ENCODE results near the gene HIF1A.
A peak's percentile ranks its signal among the peaks of the same experiment; 100 is the strongest.
"Not testable (repeated sequence)": the region's sequence is repeated elsewhere in the genome, so short reads cannot be mapped to it uniquely, and the experiment has no call there.

Gene HIF1A

DNA sequence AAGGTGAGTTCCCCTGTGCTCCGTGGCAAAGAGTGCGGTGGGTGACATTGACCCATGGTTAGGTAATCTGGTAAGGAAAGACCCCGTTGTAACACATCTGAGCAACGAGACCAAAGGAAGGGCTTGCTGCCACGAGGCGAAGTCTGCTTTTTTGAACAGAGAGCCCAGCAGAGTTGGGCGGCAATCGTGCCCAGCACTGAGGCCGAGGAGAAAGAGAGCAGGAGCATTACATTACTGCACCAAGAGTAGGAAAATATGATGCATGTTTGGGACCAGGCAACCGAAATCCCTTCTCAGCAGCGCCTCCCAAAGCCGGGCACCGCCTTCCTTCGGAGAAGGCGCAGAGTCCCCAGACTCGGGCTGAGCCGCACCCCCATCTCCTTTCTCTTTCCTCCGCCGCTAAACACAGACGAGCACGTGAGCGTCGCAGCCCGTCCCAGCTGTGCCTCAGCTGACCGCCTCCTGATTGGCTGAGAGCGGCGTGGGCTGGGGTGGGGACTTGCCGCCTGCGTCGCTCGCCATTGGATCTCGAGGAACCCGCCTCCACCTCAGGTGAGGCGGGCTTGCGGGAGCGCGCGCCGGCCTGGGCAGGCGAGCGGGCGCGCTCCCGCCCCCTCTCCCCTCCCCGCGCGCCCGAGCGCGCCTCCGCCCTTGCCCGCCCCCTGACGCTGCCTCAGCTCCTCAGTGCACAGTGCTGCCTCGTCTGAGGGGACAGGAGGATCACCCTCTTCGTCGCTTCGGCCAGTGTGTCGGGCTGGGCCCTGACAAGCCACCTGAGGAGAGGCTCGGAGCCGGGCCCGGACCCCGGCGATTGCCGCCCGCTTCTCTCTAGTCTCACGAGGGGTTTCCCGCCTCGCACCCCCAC, at the start of gene HIF1A:
Gene HIF1A (plus strand): TSS at position 684 of the 865 bp plus-strand sequence. CDS start 292 bp downstream, outside the sequence.
- intact Hi-C loops (cut with DNase I), result loop anchor here (10.0 kb wide), 1 partner anchor 60 kb away; no protein-coding TSS in a partner anchor
- peak; percentile 86 to 98 (median 96) for DNase-seq

DNA sequence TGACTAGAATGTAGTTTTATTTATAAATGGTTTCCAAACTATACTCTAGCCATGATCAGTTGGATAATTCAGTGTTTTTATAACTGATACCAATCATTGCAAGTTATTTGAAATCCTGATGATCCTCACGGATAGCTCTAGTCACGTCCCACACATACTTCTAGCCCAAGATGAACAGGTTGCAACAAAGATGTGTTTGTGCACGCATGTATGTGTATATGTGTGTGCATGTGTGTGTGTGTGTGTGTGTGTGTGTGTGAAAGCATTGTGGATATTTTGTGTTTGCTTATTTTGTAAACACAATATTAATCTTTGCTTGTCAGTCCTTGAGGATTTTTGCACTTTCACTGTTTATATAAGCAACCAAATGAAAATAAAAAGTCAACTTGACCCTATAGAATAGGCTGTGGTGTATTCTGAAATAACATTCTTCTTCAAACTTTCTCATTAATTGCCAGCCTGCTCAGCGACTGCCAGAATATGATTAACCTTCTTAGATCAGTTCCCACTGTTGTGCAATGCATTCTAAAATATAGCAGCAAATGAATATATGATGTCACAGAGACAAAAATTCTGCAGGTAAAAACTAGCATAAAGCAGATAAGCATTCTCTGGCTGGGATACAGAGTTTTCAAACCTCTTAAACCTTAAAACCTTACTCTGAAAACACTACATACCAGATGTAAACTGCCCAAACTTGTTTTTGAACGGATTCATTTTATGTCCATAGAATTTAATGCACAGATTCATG, 48.8 kb upstream of the HIF1A start:
- intact Hi-C loops (cut with DNase I), result no loop called here
- DNase-seq, result no peak

DNA sequence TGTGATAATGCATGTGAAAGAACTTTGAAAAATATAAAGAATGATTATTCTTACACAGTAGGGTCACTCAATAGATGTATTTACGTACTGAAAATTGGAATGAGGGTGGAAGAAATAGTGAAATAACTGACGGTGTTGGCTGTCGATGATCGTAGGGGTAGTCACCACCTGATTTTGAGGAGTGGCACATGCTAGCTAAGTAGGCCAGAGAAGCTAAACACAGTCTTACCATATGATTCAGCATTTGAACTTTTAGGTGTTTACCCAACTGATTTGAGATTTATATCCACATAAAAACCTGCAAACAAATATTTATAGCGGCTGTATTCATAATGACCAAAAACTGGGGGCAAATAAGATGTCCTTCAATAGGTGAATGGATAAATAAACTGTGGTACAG, 47.6 kb upstream of the HIF1A start:
- intact Hi-C loops (cut with DNase I), result no loop called here
- DNase-seq, result no peak

DNA sequence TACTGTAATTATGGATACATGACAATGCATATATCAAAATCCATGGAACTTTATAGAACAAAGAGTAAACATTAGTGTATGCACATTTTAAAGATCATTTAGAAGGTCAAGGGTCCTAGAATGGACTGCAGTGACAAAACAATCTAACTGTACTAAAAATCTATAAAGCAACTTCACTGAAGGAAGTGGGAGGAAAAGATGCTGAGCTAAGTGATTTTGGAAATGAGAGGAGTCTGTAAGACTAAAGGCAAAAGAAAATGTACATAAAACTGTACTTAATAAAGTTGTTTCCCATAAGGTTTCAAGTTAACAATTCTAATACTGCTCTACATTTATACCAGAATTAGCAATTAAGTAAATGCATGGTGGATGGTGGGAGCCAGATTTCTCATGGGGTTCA, 46.9 kb upstream of the HIF1A start:
- DNase-seq, result no peak
- intact Hi-C loops (cut with DNase I), result no loop called here

DNA sequence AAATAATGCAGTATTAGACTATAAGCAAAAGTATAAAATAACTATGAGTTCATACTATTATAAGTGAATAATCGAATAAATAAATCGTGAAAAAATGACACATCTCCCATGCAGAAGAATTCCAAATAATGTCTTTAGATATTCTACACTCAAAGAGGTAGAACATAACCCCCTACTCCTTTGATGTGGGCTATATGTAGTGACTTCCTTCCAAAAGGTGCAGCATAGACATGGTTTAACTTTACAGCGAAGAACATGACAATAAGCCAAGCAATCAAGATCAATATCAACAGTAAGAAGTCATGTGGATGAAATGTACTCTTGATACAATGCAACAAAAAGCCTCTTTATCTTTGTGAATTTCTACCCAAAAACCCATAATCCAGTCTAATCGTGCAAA, 46.0 kb upstream of the HIF1A start:
- no peak for DNase-seq
- intact Hi-C loops (cut with DNase I), result no loop called here

DNA sequence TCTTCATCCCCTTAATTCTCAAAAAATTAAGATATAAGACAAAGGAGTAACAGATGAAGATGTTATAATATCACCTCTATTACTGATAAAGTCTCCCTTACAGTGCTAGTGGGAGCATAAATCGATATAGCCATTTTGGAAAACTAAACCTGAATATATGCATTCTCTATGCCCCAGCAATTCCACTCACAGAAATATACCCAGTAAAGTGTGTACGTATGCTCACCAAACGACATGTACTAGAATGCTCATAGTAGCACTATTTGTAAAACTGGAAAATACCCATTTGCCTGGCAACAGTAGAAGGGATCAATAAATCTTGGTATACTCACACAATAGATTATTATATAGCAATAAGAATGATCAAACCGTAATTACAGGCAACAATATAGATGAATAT, 44.0 kb upstream of the HIF1A start:
- intact Hi-C loops (cut with DNase I), result no loop called here
- DNase-seq, result no peak

DNA sequence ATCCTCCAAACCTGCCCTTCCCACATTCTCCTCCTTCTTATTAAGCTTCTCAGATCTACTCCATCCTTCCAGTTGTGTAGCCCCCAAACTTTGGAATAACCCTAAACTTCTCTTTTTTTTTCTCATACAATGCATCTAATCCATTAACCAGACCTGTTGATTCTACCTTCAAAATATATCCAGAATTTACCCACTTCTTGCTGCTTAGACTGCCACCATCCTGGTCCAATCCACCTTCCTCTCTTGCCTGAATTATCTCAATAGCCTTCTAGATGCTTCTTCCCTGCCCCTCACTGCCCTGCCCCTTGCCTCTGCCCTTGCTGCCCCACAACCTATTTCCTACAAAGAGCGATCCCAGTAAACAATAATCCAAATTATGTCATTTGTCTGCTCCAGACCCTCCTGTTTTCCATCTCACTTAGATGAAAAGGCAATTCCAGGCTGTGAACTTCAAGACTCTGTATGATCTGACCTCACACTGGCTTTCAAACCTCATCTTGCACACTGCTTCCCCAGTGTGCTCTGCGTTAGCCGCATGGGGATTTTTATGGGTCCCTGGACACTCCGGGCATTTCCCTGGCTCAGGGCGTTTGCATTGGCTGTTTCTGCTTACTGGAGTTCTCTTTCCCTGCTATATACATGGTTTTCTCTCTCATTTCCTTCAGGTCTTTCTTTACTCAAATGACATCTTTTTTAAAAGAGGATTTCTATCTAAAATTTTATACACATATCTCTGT, 42.6 kb upstream of the HIF1A start:
- DNase-seq, result no peak
- intact Hi-C loops (cut with DNase I), result no loop called here

DNA sequence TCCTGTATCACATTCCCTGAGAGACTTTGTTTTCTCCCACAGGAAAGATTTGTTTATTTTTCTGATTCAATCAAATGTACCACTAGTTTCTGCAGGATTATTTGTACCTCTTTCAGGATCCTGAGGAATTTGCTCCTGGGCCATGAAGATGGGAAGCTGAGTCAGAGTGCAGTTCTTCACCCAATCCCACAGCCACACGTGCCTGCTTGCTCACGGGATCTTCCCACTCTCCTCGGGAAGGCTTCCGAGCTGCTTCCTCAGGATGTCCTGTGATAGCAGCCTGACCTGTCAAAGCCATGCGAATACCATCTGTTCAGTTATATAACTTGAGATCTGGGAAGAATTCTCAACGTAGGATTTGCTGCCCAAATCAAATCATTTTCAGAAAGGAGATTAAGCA, 41.8 kb upstream of the HIF1A start:
- no peak for DNase-seq

DNA sequence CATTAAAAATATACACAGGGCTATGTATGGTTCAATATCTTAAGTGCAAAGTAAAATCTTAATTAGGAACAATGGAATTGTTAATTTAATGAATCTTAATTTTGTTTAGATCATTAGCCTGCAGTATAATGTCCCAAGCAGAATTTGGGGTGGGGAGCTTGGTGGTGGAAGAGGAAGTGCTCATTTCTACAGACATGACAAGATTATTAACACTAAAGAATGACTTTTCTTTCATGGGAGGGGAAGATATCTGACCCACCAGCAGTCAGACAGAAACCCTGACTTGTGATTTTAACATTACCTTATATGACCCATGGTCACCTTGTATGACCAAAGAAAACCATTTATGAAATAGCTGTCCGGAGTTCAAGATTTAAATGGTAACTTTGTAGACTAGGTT, 41.3 kb upstream of the HIF1A start:
- intact Hi-C loops (cut with DNase I), result no loop called here

More for the DNA sequence above, 41.8 kb upstream of the HIF1A start:
- intact Hi-C loops (cut with DNase I), result no loop called here

DNA sequence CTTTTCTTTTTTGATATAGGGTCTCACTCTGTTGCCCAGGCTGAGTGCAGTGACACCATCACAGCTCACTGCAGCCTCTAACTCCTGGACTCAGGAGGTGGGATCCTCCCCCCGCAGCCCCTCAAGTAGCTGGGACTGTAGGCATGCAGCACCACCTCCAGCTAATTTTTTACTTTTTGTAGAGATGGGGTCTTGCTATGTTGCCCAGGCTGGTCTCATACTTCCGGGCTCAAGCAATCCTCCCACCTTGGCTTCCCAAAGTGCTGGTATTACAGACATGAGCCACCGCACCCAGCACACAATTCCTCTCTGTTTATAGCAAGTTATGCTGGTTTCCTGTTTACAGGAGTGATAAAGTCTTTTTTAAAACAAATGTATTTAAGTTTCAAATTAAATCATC, 39.5 kb upstream of the HIF1A start:
- no peak for DNase-seq
- intact Hi-C loops (cut with DNase I), result no loop called here

More for the DNA sequence above, 41.3 kb upstream of the HIF1A start:
- no peak for DNase-seq

DNA sequence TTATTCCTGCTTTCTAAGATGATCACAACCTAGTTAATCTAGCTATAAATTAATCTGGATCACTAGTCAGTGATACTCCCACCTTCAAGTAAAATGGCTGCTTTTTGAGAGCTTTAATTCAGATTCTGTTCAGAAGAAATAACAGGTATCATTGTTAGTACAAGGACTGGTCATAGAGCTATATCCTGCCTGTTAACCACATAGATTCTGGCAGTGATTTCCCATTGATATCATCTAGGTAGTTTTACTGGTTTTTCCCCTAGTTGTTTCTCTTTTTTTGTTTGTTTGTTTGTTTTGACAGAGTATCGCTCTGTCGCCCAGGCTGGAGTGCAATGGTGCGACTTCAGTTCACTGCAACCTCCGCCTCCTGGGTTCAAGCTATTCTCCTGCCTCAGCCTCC, 39.0 kb upstream of the HIF1A start:
- intact Hi-C loops (cut with DNase I), result no loop called here
- DNase-seq, result no peak

DNA sequence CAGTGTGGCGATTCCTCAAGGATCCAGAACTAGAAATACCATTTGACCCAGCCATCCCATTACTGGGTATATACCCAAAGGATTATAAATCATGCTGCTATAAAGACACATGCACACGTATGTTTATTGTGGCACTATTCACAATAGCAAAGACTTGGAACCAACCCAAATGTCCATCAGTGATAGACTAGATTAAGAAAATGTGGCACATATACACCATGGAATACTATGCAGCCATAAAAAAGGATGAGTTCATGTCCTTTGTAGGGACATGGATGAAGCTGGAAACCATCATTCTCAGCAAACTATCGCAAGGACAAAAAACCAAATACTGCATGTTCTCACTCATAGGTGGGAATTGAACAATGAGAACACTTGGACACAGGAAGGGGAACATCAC, 37.2 kb upstream of the HIF1A start:
- DNase-seq; intact Hi-C loops (cut with DNase I): not testable (repeated sequence)

DNA sequence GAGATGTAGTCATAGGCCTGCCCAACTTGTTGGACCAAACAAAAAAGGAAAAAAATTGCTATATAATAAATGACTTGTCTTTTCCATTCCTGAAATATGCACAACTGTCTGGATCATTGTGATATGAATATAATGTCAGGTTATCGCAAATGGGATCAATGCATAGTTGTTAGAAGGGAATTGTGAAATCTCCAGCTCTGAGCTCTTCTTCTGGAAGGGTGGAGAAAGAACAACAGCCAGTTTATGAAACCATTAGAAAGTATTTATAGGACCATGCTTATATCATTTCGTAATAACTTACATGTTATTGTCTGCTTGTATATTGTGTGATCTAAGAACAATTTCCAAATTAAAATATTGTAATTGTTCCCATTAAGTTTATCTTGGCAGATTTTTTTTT, 35.7 kb upstream of the HIF1A start:
- intact Hi-C loops (cut with DNase I), result no loop called here

DNA sequence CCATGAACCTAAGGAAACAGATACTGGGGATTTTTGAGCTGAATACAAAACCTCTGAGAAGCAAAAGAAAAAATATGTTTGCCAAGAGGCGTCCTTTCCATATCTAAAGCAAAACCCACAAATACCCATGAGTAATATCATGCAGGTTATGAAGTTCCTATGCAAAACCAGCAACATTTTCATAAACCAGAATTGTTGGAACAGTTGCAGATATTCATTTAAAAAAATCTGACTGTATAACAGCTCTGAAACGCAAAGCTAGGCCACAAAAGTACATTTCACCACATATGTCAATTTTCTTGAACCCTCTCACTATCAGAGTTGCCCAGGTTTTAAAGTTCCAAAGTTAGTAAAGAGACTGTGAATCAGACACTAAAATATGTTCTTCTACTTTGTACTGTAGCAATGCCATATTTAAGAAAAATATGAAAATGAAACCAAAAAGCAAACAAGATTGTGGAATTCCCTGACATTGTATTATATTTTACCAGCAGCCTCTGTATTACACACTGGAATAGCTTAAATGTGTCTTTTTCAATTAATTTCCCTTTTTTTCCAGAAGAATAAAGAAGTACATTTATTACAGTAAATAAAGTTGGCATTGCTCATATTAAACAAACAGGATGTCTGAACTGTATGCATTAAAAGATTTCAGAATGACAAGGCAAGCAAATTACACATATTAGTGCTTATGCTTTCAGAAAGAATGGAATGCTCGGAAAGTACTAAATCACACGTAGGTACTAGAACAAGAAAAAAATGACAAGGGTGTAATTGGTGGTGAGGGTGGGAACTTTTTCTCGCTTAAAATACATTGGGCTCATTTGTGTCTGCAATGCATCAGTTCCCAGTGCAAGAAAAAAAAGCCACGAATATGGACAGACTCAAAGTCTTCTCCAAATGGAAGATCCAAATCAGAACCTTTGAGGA, 33.6 kb upstream of the HIF1A start:
- no peak for DNase-seq
- intact Hi-C loops (cut with DNase I), result no loop called here

More for the DNA sequence above, 35.7 kb upstream of the HIF1A start:
- DNase-seq, result no peak

DNA sequence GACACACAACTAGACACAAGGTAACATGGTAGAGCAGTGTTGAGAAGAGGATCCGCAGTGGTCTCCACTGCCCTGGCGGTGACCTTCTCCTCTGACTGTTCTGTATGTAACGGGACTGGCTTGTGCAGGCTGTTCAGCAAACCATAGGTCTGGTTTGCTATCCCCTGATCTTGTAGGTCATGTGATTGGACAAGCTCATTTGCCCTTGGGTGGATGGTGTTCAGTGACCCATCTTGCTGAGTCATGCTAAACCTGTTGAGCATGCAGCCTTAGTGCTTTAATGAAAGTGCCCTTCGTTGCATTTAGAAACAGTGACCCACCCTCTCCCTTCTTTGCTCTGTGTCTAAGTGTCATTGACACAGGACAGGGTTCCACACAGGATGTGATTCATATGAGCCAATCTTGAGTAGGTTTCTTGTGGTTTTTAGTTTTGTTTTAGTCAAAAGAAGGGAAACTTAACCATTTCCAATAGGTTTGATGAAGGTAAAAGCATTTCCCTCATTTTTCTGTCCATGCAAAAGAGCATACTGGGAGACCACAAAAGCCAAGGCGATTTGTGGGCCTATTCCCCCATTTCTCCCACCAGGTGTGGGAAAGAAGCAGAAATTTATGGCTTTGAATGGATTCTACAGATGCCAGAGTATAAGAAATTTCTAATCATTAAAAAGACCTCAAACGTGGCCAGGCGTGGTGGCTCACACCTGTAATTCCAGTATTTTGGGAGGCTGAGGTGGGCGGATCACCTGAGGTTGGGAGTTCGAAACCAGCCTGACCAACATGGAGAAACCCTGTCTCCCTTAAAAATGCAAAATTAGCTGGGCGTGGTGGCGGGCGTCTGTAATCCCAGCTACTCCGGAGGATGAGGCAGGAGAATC, 32.6 kb upstream of the HIF1A start:
- intact Hi-C loops (cut with DNase I), result no loop called here
- DNase-seq, result no peak

DNA sequence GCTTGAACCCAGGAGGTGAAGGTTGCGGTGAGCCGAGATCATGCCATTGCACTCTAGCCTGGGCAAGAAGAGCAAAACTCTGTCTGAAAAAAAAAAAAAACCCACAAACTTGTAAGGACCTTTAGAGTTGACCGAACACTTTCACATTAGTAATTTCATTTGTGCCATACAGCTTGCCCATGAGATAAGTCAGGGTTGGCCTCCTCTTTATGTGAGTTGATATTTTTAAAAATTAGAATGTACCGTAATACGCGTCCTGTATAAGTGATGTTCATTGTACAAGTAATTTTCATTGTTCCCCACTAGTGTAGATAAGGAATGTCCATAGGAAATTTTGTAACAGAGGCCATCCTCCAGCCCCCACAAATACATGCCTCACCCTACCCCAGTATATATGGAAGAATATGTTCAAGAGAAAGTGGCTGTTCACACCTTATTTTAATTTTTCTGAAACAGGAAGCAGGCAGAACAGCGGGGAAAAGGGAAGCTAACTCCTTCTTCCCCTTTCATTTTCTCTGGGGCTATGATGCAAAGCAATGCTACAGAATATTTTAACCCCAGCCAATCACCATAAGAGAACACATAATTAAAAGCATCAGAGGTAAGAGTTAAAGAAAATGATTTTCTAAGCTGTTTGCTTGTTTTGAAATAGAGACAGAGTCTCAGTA, 31.9 kb upstream of the HIF1A start:
- DNase-seq, result no peak
- intact Hi-C loops (cut with DNase I), result no loop called here

DNA sequence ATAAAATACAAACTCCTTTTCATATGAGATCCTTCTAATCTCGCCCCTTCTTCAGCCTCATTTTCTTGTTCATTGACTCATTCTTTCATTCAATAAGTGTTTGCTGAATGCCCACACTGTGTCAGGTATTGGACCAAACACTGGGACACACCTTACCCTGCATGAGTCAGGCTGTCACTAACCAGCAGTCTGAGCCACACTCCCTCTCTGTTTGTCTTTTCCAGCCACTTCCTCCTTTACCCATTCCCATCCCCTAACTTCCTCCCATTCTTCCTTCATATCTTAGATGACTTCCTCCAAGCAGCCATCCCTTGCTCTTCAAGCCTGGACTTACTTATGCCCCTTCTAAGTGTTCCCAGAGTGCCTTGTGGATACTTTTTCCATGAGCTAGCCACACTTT, 27.0 kb upstream of the HIF1A start:
- no peak for DNase-seq
- intact Hi-C loops (cut with DNase I), result no loop called here

All from head of caudate nucleus (tissue), 42 donors.